Esophagus squamous epithelium (tissue), 5 donors: ENCODE measurements around the gene WDR74. TPM values are rescaled to one million over a fixed set of nuclear protein-coding genes. Genes with fewer than 3 reads are reported as not detected.
"Not testable (repeated sequence)": the region's sequence is repeated elsewhere in the genome, so short reads cannot be mapped to it uniquely, and the experiment has no call there.

Source experiments
- DNase-seq: peaks from one replicate; lab custom pipeline; 2025; lab: John Stamatoyannopoulos, UW
- H3K27ac ChIP-seq, 4 donors: fragments of 200-600 bp; sonication (generic); one replicate each; pipeline ENCODE4 v1.5.1; 2016 to 2019; ENCODE audit warnings: mild to moderate bottlenecking in 1 of 4
- H3K27me3 ChIP-seq, 4 donors: fragments of 200-600 bp; sonication (generic); 1 replicate in 3 of 4; 2 replicates in 1 of 4; pipeline versions ENCODE4 v1.5.1 to v1.6.0; 2017 to 2021; ENCODE audit warnings: antibody characterized with exemption in 1 of 4
- H3K36me3 ChIP-seq, 3 donors: fragments of 200-600 bp; sonication (generic); one replicate each; pipeline ENCODE4 v1.5.1; 2016 to 2019
- H3K4me1 ChIP-seq, 3 donors: fragments of 200-600 bp; sonication (generic); one replicate each; pipeline ENCODE4 v1.5.1; 2017 to 2019
- H3K4me3 ChIP-seq, 4 donors: fragments of 200-600 bp; sonication (generic); 1 replicate in 3 of 4; 2 replicates in 1 of 4; pipeline ENCODE4 v1.5.1; 2016 to 2019; ENCODE audit warnings: mild to moderate bottlenecking in 2 of 4, moderate library complexity in 1 of 4
- H3K9me3 ChIP-seq, 3 donors: fragments of 200-600 bp; sonication (generic); one replicate each; pipeline ENCODE4 v1.5.1; 2016 to 2019
- CTCF ChIP-seq, 6 experiments: fragments of 450-650 bp in 4 of 6; fragments of 200-600 bp in 2 of 6; sonication (generic) in 2 of 6; IDR thresholded peaks; one replicate each; pipeline ENCODE4 v1.5.1; 2016 to 2019; ENCODE audit warnings: antibody characterized with exemption in 6 of 6, mild to moderate bottlenecking in 4 of 6, moderate library complexity in 4 of 6
- POLR2A ChIP-seq, 4 donors: fragments of 450-650 bp; IDR thresholded peaks; one replicate each; pipeline ENCODE4 v1.6.1; 2017; ENCODE audit warnings: antibody characterized with exemption in 4 of 4, mild to moderate bottlenecking in 4 of 4, moderate library complexity in 3 of 4
- WGBS, 2 donors: methylation state at CpG; one replicate each; pipeline ENCODE4 v1.1.5; 2018; 5-methylcytosine and 5-hydroxymethylcytosine counted together
- intact Hi-C: fragments of 100-400 bp; cut with DNase I; formaldehyde crosslinking; loops from one replicate; pipeline ENCODE4 v1.15.0; 2022
- total RNA-seq, 4 donors: library from RNA; depleted of rRNA; stranded (reverse); fragments of >200 nt; gene quantifications; one replicate each; pipeline ENCODE4 v1.1.0, GENCODE V29; 2016
- donor health status: DM: yes; HTN: yes; CAD: no.

The WDR74 gene
- total RNA-seq, 4 donors from 2014 or later, result 31.7 to 74.0 (median 44.3) TPM

GRCh38 chr11:62875698-62876478 is 36.5 kb upstream of the WDR74 start:
- no peak overlapping the region for H3K4me3 ChIP-seq
- H3K4me1 ChIP-seq, result peaks cover 16 to 45% (median 18%) of the 10 kb centered on the region in 3 donors
- peaks cover 0 to 18% (median 0%) of the 10 kb centered on the region in 3 donors for H3K36me3 ChIP-seq
- no peak for DNase-seq
- intact Hi-C loops, result no loop called here
- H3K27ac ChIP-seq, result no peak overlapping the region
- H3K27me3 ChIP-seq, result no peaks in the 10 kb centered on the region
- no peak for TF ChIP-seq POLR2A (IDR thresholded peaks at IDR 0.05)
- TF ChIP-seq CTCF (IDR thresholded peaks at IDR 0.05), result no peak
- H3K9me3 ChIP-seq, result no peaks in the 10 kb centered on the region
- 64 to 78% methylated on average over 2 to 3 of the region's 7 CpGs for WGBS, 2 donors

GRCh38 chr11:62874851-62875250 is 35.5 kb upstream of the WDR74 start:
- peaks cover 10 to 38% (median 12%) of the 10 kb centered on the region in 3 donors for H3K4me1 ChIP-seq
- TF ChIP-seq POLR2A (IDR thresholded peaks at IDR 0.05), result no peak
- TF ChIP-seq CTCF (IDR thresholded peaks at IDR 0.05), result no peak
- 96% methylated on average over 3 to 6 of the region's 7 CpGs for WGBS, 2 donors
- intact Hi-C loops, result no loop called here
- no peak overlapping the region for H3K4me3 ChIP-seq
- no peak overlapping the region for H3K27ac ChIP-seq
- H3K9me3 ChIP-seq, result no peaks in the 10 kb centered on the region
- peaks cover 0 to 18% (median 0%) of the 10 kb centered on the region in 3 donors for H3K36me3 ChIP-seq
- no peaks in the 10 kb centered on the region for H3K27me3 ChIP-seq
- DNase-seq, result no peak

- no peak overlapping the region for H3K4me3 ChIP-seq
- no peak overlapping the region for H3K27ac ChIP-seq
- no peaks in the 10 kb centered on the region for H3K9me3 ChIP-seq
- TF ChIP-seq CTCF (IDR thresholded peaks at IDR 0.05) (no peak), POLR2A (IDR thresholded peaks at IDR 0.05) (no peak)
- H3K27me3 ChIP-seq, result no peaks in the 10 kb centered on the region
- no peaks in the 10 kb centered on the region for H3K36me3 ChIP-seq
- H3K4me1 ChIP-seq, result peaks cover 0 to 27% (median 8%) of the 10 kb centered on the region in 3 donors
- no peak for DNase-seq
- intact Hi-C loops, result loop anchor here (10.0 kb wide), 1 partner anchor 141 kb away; the partner anchor contains the start of genes HNRNPUL2 and TTC9C
- 79 to 87% methylated on average over 6 of the region's 6 CpGs for WGBS, 2 donors
Measured at GRCh38 chr11:62865635-62866034, 26.2 kb upstream of the WDR74 start.

- WGBS, 2 donors, result 60 to 65% methylated on average over 4 of the region's 4 CpGs
- no peaks in the 10 kb centered on the region for H3K36me3 ChIP-seq
- TF ChIP-seq CTCF (IDR thresholded peaks at IDR 0.05), result no peak
- H3K4me3 ChIP-seq, result no peak overlapping the region
- no peaks in the 10 kb centered on the region for H3K27me3 ChIP-seq
- no peaks in the 10 kb centered on the region for H3K9me3 ChIP-seq
- intact Hi-C loops, result loop anchor here (5.0 to 10.0 kb wide), 2 partner anchors 72 to 139 kb away; partner anchors contain the start of genes HNRNPUL2, TMEM223 and TTC9C
- H3K27ac ChIP-seq, result no peak overlapping the region
- H3K4me1 ChIP-seq, result peaks cover 4 to 44% (median 19%) of the 10 kb centered on the region in 3 donors
- DNase-seq, result no peak
Measured at GRCh38 chr11:62863687-62864335, 24.4 kb upstream of the WDR74 start.

GRCh38 chr11:62861564-62862192 is 22.3 kb upstream of the WDR74 start:
- H3K27ac ChIP-seq, H3K36me3 ChIP-seq, H3K27me3 ChIP-seq, DNase-seq, H3K4me3 ChIP-seq, H3K9me3 ChIP-seq: not testable (repeated sequence)
- peaks cover 10 to 66% (median 28%) of the 10 kb centered on the region in 3 donors for H3K4me1 ChIP-seq
- intact Hi-C loops, result loop anchor here (5.0 to 10.0 kb wide), 2 partner anchors 69 to 137 kb away; partner anchors contain the start of genes HNRNPUL2, TMEM223 and TTC9C
- WGBS, 2 donors, result 77 to 91% methylated on average over 13 to 16 of the region's 16 CpGs
